Activated CD8-positive, alpha-beta memory T cell treated with anti-CD3 and anti-CD28 coated beads, Interleukin-2, amount 50 U/mL, for 1 hour (primary cell): ENCODE results near the gene PSMC4.
"Not testable (repeated sequence)": the region's sequence is repeated elsewhere in the genome, so short reads cannot be mapped to it uniquely, and the experiment has no call there.

Experiments
- DNase-seq: peaks from one replicate; pipeline ENCODE4 v3.0.0-alpha.2; 2020; ENCODE audit errors: extremely low read depth

The PSMC4 gene

GRCh38 chr19:39946532-39946931, 24.4 kb upstream of the PSMC4 start:
- no peak for DNase-seq

GRCh38 chr19:39949026-39949747, 21.8 kb upstream of the PSMC4 start:
- DNase-seq = no peak

GRCh38 chr19:39951065-39951650, 19.8 kb upstream of the PSMC4 start:
- no peak for DNase-seq

GRCh38 chr19:39951686-39952085, 19.3 kb upstream of the PSMC4 start:
- DNase-seq = no peak

- no peak for DNase-seq
Observed at GRCh38 chr19:39953915-39954314, 17.1 kb upstream of the PSMC4 start.

GRCh38 chr19:39957886-39958285, 13.1 kb upstream of the PSMC4 start:
- DNase-seq = not testable (repeated sequence)

- not testable (repeated sequence) for DNase-seq
Observed at GRCh38 chr19:39958942-39959341, 12.0 kb upstream of the PSMC4 start.

- not testable (repeated sequence) for DNase-seq
Observed at GRCh38 chr19:39959407-39959806, 11.6 kb upstream of the PSMC4 start.

GRCh38 chr19:39963898-39964297, 7.1 kb upstream of the PSMC4 start:
- DNase-seq = no peak

- DNase-seq = no peak
Observed at GRCh38 chr19:39966617-39967016, 4.3 kb upstream of the PSMC4 start.

GRCh38 chr19:39967561-39967960, 3.4 kb upstream of the PSMC4 start:
- no peak for DNase-seq

GRCh38 chr19:39968789-39969188, 2.2 kb upstream of the PSMC4 start:
- no peak for DNase-seq

- DNase-seq = no peak
Observed at GRCh38 chr19:39969266-39969665, 1.7 kb upstream of the PSMC4 start.

GRCh38 chr19:39969681-39970424, 1.1 kb upstream of the PSMC4 start:
- no peak for DNase-seq

GRCh38 chr19:39970425-39970674, 615 bp upstream of the PSMC4 start:
- no peak for DNase-seq

- DNase-seq = no peak
Observed at GRCh38 chr19:39971380-39972035, 543 bp downstream of the PSMC4 start.

GRCh38 chr19:39974377-39975155, 3.6 kb downstream of the PSMC4 start:
- DNase-seq = no peak

- DNase-seq = no peak
Observed at GRCh38 chr19:39982883-39983282, 11.9 kb downstream of the PSMC4 start.

- no peak for DNase-seq
Observed at GRCh38 chr19:39983695-39984300, 12.8 kb downstream of the PSMC4 start.

- DNase-seq = no peak
Observed at GRCh38 chr19:39986643-39987042, 15.7 kb downstream of the PSMC4 start.

GRCh38 chr19:39987167-39987566, 16.2 kb downstream of the PSMC4 start:
- no peak for DNase-seq

- DNase-seq = no peak
Observed at GRCh38 chr19:39987596-39987995, 16.6 kb downstream of the PSMC4 start.
